ENCODE data around the gene OCSTAMP.

OCSTAMP gene

DNA sequence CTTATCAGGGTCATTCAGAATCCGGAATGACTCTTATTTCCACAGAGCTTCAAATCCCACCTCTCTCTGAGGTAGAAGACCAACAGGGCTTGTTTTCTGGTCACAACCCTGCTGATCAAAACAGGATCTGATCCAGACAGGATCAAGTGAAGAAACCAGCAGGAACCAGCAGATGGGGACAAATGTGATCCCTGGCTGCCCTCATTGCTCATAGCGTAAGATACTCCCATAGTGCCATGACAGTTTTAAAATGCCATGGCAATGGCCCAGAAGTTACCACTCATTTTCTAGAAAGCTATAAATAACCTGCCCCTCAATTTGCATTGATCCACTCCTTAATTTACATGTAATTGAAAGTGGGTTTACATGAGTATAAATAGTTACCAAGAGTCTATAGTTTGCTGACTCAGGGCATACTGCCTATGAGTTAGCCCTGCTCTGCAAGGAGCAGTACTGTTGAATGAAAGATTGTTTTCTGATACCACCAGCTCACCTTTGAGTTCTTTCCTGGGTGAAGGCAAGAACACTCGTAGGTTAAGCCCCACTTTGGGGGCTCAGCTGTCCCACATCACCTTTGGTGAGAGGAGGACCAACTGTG is 30.9 kb downstream of the OCSTAMP start:
- DNase-seq (ENCODE audit: low read depth, low spot score), result no peak

DNA sequence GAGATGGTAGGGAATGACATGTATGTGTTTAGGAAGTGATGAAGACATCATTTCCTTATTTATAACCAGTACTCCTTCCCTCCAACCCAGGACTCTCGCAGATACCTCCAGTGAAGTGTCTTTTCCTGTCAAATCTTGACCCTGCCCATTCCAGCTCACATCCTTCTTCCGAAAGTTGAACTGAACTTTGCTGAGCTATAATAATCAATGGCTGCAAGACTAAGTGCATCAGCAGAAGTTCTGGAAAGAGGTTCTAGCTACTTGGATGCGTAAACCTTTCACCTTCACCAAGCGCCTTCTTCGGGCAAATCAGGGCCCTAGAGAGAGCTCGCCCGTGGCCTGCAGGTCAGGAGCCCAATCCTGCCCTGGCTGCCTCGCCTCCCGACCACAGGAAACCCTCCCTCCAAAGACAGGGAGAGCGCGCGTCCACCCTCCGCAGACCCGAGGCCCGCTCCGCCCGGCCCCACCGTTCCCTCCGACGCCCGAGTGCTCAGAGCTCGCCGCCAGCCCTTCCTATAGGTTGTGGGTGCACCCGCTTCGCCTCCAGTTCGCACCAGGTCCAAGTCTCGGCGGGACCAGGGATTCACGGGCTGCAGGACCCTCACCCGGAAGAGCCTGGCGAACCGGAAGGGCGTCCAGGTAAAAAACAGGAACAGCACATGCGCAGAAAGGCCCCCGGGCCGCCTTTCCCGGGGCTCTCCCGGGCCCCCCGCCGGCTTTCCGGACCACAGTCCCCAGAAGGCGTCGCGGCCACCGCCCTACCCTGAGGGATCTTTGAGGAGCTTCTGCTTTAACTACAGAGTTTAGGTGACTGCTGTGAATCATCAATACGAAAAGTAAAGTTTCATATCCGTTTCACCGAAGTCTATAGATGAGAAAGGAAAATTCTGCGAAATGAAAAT is 37.3 kb downstream of the OCSTAMP start, which contains the start of gene ZNF334:
Gene ZNF334 (minus strand): TSS at position 617 of the 902 bp plus-strand sequence. CDS start 1,457 bp downstream, outside the sequence.
- DNase-seq (ENCODE audit: low read depth, low spot score), result no peak

DNA sequence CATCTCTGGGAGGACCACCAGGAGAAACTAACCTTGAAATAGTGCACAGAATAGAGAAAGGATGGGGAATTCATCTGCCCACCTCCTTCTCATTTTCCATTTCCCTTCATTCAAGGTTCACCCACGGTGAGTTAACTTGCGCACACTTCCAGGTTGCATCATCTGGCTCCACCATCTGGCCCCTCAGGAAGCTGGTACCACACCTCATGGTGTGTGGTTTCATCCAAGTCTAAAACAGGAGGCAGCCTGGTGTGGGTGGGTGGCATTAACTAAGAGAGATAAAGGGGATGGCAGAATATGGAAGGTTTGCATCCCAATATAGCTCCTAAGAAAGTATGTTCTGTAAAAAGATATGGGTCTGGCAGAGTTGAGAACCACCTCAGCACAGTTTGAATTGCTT is 40.9 kb downstream of the OCSTAMP start:
- DNase-seq (ENCODE audit: low read depth, low spot score), result no peak

DNA sequence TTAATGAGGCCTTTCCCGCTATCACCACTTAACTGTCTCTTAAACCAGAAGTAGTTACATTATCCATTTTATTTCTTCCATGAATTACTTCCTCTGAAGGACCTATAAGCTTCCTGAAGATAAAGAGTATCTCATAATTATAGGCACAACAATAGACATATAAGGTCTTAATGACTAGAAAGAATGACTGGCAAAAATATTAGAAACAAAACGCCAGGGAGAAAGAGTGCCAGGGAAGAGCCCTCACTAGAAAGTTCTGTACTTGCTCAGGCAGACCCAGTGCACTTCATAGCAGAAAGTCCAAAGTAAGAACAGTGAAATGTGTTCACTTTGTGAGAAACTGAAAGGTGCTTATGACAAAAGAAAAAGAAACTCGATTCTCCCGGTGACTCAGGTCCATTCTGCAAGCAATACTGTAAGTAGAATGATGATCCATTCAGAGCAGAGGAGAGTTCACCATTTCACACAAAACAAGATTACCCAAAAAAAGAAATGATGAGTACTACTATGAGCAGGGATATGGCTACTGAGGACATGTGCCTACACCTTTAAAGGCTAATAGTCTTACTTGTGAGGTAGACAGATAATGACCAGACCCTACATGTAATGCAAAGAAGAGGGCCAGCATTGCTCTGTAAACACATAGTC is 42.6 kb downstream of the OCSTAMP start:
- DNase-seq (ENCODE audit: low read depth, low spot score), result no peak

DNA sequence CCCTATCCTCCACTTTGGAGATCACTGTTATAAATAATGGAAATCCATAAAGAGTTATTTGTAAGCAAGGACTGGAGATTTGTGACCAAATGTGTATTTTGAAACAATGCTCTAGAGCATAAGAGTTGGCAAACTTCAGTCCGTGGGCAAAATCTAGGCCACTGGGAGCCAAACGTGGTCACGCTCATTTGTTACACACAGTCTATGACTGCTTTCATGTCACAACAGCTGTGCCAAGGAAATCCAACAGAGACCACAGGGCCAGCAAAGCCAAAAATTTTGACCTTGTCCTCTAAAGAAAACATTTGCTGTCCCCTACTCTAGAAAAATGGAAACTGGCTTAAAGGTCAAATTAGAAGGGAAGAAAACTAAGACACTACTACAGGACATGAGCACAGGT is 44.9 kb downstream of the OCSTAMP start:
- DNase-seq (ENCODE audit: low read depth, low spot score), result no peak

DNA sequence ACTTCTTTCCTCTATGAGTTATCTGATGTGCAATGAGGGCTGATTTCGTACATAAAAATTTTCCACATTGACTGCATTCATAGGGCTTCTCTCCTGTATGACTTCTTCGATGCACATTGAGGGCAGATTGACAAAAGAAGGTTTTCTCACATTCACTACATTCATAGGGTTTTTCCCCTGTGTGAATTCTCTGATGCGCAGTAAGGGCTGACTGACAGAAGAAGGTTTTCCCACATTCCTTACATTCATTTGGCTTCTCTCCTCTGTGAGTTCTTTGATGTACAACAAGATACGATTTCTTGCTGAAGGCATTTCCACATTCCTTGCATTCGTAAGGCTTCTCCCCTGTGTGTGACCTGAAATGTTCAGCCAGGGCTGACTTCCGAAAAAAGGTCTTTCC is 48.5 kb downstream of the OCSTAMP start:
- DNase-seq (ENCODE audit: low read depth, low spot score), result no peak

DNA sequence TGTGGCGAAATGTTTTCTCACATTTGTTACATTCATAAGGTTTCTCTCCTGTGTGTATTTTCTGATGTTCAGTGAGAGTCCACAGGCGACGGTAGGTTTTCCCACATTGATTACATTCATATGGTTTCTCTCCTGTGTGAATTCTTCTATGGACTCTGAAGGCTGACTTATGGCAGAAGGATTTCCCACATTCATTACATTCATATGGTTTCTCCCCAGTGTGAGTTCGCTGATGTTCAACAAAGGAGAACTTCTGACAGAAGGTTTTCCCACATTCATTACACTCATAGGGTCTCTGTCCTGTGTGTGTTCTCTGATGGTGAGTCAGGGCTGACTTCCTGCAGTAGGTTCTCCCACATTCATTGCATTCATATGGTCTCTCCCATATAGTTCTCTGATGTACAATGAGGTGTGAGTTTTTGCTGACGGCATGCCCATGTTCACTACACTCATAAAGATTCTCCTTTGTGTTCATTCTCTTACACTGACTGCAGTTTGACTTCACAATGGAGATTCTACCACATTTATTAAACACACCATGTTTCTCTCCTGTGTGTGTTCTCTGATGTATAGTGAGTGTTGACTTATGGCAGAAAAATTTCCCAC is 49.0 kb downstream of the OCSTAMP start:
- DNase-seq (ENCODE audit: low read depth, low spot score), result no peak

DNA sequence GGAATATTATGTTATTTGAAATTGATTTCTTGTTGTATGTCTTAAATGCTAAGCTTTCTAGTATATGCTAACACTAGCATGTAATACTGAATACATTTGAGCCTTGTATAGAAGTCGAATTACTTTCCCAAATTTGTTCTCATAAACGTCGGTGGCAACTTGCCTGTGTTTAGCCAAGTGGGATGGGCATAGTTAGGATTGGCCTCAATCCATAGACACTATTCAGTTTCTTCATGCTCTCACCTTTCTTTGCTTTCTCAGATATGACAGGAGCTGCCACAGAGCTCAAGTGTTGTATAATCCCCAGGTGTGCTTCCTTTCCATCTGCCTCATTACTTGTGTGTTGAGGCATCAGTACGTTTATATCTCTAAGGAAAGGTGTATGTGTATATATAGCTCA is 56.4 kb downstream of the OCSTAMP start:
- DNase-seq (ENCODE audit: low read depth, low spot score), result no peak

DNA sequence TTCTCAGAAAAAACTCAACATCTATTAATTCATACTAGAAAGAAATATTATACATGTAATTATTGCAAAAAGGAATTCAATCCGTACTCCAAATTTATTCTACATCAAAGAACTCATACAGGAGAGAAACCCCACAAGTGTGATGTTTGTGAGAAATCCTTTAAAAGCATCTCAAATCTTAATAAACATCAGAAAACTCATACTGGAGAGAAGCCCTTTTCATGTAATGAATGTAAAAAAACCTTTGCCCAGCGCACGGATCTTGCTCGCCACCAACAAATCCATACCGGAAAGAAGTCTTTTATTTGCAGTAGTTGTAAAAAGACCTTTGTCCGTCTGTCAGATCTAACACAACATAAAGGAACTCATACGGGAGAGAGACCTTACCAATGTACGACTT is 59.1 kb downstream of the OCSTAMP start:
- no peak for DNase-seq (ENCODE audit: low read depth, low spot score)
